ENCODE data around the gene PHLDA3. TPM values are rescaled to one million over a fixed set of nuclear protein-coding genes. Genes with fewer than 3 reads are reported as not detected.

The PHLDA3 gene
- polyA plus RNA-seq, 2 of the 4 experiments (the other 2 are of a cell fraction): 40.5 to 91.1 TPM

GRCh38 chr1:201488830-201489589, 20.0 kb upstream of the PHLDA3 start:
- FAIRE-seq (no peak), DNase-seq (ENCODE audit: low read depth in 1 of 2, low spot score in 1 of 2) (peak; percentile 88 to 90), ATAC-seq (peak; percentile 66 to 76)
- peak overlapping the region; percentile 72 for H3K4me2 ChIP-seq
- peak overlapping the region; percentile 86 to 90 for H3K27ac ChIP-seq
- H3K4me1 ChIP-seq: peaks cover 84% of the 10 kb centered on the region
- CTCF ChIA-PET: interaction anchor here (1.9 to 49.4 kb wide), 5 partner anchors 2 to 220 kb away, joined by 4 to 1452 read pairs (median 32); partner anchors contain the start of gene CSRP1
- WGBS (ENCODE audit: missing lambda C conversion rate): 51% methylated on average over 12 of the region's 12 CpGs
- peak overlapping the region; percentile 26 for H3K4me3 ChIP-seq
- no peaks in the 10 kb centered on the region for H3K9me3 ChIP-seq
- POLR2A ChIA-PET: interaction anchor here (0.7 to 2.8 kb wide), 4 partner anchors 15 to 33 kb away, joined by 3 to 16 read pairs (median 4); partner anchors contain the start of gene PHLDA3
- TF ChIP-seq SREBF2 (IDR thresholded peaks at IDR 0.05) (no peak), EHF (CRISPR knock-in tag; IDR thresholded peaks at IDR 0.05) (no peak), EHMT2 (IDR thresholded peaks at IDR 0.05; ENCODE audit: low read depth) (no peak), USF2 (IDR thresholded peaks at IDR 0.05) (no peak), POLR2A (IDR thresholded peaks at IDR 0.05; ENCODE audit: low read length) (no peak), KDM5A (IDR thresholded peaks at IDR 0.05) (no peak), HEYL (CRISPR knock-in tag; IDR thresholded peaks at IDR 0.05) (no peak), TP53 (CRISPR knock-in tag; IDR thresholded peaks at IDR 0.05) (no peak), CTCF (IDR thresholded peaks at IDR 0.05) (no peak), ZSCAN20 (CRISPR knock-in tag; IDR thresholded peaks at IDR 0.05) (no peak), TFCP2L1 (CRISPR knock-in tag; IDR thresholded peaks at IDR 0.05) (peak; percentile 22; the same call in 1 of the 2 replicates), ATOH8 (CRISPR knock-in tag; IDR thresholded peaks at IDR 0.05; ENCODE audit: low read depth) (no peak), RNF2 (IDR thresholded peaks at IDR 0.05; ENCODE audit: borderline replicate concordance, low read depth) (no peak), NR3C1 (IDR thresholded peaks at IDR 0.05) (no peak), HOXB5 (CRISPR knock-in tag; IDR thresholded peaks at IDR 0.05) (peak; percentile 88), ZNF302 (CRISPR knock-in tag; IDR thresholded peaks at IDR 0.05) (no peak), RAD21 (conservative IDR thresholded peaks at IDR 0.05 in 1 of 2, IDR thresholded peaks at IDR 0.05 in 1 of 2) (0 out of 5 replicates have a peak, but pooled peaks of 1 of the 2 experiments have one; percentile 15), ESRRA (IDR thresholded peaks at IDR 0.05; ENCODE audit: borderline replicate concordance, low read length) (peak; percentile 37; the same call in 1 of the 2 replicates), KDM1A (IDR thresholded peaks at IDR 0.05; ENCODE audit: low read depth) (peak; percentile 74; the same call in 1 of the 2 replicates), MYC (IDR thresholded peaks at IDR 0.05; ENCODE audit: borderline replicate concordance, low read length) (no peak), FOXS1 (CRISPR knock-in tag; IDR thresholded peaks at IDR 0.05) (no peak), SMC3 (IDR thresholded peaks at IDR 0.05) (peak; percentile 18; the same call in 1 of the 3 replicates), PBX3 (IDR thresholded peaks at IDR 0.05) (peak; percentile 67), ZC3H11A (IDR thresholded peaks at IDR 0.05) (no peak), RCOR1 (IDR thresholded peaks at IDR 0.05; ENCODE audit: low read depth, low read length) (no peak), PHF8 (IDR thresholded peaks at IDR 0.05; ENCODE audit: borderline replicate concordance, low read depth) (no peak), JUNB (IDR thresholded peaks at IDR 0.05) (peak; percentile 84), NFE2L2 (conservative IDR thresholded peaks at IDR 0.05; ENCODE audit: low read length) (no peak), EP300 (IDR thresholded peaks at IDR 0.05) (peak; percentile 71 to 91; a peak in 3 of 5 replicates), RFX5 (IDR thresholded peaks at IDR 0.05) (no peak), FOSL2 (IDR thresholded peaks at IDR 0.05) (peak; percentile 76), FOSL2 (CRISPR knock-in tag; IDR thresholded peaks at IDR 0.05) (peak; percentile 84), GATA3 (IDR thresholded peaks at IDR 0.05; ENCODE audit: borderline replicate concordance) (peak; percentile 89), HES2 (IDR thresholded peaks at IDR 0.05) (no peak)

Data from A549 (cell line).